Renal cortex interstitium (tissue), 11 donors: ENCODE measurements around the gene DLX2. TPM values are rescaled to one million over a fixed set of nuclear protein-coding genes. Genes with fewer than 3 reads are reported as not detected.

ENCODE experiments used
- DNase-seq, 11 donors: peaks; one replicate each; pipeline ENCODE4 v3.0.0-alpha.2; 2013; ENCODE audit warnings: low read depth in 9 of 11, low spot score in 4 of 11; ENCODE audit errors: extremely low read depth in 1 of 11
- polyA plus RNA-seq, 3 donors: library from polyadenylated mRNA; unstranded; fragments of 120-200 nt; gene quantifications; one replicate each; pipeline ENCODE4 v1.2.1, GENCODE V29; 2013; ENCODE audit not compliant: insufficient read length in 3 of 3

The DLX2 gene
- polyA plus RNA-seq, 3 donors = 0.08 to 0.17 TPM; not detected in 1

DNA sequence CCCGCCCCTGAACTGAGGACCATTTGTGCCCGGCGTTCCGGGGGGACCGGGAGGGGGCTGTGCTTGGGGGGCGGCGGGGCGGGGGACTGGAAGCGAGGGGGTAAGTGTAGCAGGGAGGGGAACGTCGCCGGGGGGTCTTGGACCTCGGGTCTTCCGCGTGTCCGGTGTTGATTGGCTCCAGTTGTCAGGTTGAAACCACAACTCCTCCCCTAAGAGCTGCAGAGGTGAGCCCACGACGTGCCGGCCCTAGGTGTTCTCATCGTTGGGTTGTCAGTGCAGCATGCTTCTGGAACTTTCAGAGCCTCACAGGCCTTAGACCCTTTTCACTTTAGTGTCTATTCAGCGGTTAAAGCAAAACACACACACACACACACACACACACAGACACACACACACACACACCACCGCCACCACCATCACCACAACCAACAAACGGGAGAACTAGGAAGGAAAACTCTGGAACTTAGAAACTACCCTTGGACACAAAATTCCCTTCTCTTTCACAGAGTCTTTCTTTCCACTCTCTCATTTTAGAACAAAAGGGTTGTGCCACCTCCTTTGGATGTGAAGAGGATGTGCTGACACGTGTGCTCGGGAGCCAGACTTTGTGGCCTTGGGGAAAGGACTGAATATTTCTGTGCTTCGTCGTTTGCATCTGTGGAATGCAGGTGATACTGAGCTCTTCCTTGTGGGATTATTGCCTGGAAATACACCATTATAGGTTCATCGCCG is 6.7 kb upstream of the DLX2 start:
- DNase-seq = no peak

DNA sequence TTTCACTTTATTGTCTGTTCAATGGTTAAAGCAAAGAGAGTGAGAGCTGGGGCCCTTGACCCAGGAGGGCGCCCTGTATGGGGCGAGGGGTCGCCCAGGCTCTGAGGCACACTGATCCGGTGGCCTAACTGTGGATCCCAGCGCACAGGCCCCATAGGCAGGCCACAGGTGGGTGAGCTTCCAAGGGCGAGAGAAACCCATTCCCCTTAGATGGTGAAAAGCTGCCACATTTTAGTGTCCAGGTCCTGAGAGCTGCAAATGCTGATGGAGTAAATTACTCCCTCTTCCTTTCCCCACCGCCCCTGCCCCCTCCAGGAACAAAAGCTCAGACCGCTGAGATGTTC is 5.9 kb upstream of the DLX2 start:
- DNase-seq = no peak

DNA sequence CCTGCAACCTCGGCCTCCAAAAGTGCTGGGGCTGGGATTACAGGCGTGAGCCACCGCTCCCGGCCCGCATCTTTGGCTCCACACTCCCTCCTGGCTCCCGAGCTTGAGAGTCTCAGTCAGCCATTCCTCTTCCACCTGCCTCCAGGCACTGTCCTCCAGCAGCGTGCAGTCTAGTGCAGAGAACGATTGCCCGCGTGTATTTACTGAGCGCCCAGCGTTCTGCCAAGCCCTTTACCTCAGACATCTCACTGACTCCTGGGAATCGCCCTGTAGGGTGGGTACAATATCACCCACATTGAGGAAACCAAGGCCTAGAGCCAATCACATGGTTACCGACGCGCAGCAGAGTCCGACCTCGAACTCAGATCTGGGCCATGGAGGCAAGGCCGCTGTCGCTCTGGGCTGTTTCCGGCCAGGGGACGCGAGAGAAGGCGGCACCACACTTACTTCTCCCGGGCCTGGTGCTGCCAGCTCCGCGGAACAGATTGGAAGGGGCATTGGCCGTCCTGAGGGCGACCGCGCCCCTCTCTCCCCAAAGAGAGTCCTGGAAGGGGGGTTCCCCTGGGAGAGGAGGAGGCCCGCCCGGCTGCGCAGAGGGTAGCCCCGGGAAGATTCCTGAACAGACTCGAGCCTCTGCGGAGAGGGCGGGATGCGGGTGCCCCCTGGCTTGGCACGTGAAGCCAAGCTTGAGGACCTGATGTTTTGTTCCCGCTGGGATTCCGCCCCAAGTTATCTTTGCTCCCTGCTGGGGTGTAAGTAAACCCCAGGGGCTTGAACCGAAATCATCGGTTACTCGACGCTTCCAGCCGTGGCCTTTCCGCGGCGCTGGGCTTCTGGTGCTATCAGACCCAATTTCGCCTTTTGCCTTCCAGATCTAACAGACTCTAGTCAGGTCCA is 5.2 kb upstream of the DLX2 start:
- DNase-seq = no peak

DNA sequence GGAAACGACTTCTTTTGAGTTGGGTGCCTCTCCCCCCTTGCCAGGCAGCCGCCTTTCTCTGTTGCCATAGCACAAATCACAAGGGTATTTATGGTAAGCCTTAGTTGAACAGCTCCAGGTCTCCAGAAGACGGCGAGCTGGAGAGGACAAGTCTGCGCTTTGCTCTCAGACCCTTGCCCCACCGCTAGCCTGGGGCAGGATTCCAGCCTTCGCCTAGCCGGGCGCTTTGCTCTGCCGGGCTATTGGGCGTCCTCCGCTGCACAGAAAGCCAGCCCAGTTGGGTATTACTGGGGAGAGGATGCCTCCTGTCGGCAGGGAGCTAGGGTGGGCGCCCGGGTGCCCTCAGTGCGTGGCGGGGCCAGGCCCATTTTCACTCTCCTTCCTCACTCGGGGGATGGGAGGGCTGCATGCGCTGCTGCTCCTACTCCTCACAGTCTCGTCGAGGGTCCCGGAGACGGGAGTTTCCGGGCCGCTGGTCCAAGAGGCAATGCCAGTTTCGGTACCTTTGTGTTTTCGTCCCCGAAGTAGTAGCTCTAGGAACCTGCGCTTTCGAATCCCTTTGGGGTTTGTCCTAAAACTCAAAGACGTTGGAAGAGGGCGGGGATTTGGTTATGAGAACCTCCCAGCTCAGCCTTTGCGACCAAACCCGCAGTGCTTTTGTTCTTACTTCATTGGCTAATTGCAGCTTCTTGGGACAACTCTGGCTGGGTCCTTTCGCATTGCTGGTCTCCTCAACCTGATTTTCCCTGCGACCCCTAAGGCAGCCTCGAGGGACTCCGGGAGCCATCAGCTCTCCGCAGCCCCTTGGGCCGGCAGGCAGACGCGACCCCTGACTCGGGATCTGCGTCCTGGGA is 3.6 kb upstream of the DLX2 start:
- DNase-seq = peak in 2 of 11 donors; percentile 15 to 19

DNA sequence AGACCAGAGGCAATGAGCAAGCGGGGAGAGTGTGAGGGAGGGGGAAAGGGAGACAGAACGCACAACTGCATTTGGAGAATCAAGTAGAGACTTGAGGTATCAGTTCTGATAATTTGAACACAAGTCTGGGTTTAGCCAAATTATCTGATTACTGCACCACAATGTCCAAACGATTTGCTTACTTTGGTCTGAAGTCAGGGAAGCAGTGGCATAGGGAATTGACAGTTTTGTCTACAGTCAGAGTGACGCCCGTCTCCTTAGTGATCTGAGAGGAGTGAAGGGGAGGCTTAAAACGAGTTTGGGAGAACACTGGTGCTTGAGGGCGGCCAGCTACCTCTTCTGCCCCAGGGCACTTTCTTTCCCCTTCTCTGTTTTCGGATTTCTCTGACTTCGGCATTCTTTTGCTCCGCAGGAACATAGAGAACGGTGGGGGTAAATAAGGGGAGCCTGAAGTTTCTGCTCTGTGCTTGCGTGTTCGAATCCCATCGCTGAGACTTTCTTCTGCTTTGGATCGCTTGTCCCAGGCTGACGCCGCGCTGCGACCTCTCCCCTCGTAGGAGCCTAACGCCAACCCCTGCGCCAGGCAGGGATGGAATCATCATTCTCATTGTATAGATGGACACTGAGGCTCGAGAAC is 2.9 kb upstream of the DLX2 start:
- no peak for DNase-seq

DNA sequence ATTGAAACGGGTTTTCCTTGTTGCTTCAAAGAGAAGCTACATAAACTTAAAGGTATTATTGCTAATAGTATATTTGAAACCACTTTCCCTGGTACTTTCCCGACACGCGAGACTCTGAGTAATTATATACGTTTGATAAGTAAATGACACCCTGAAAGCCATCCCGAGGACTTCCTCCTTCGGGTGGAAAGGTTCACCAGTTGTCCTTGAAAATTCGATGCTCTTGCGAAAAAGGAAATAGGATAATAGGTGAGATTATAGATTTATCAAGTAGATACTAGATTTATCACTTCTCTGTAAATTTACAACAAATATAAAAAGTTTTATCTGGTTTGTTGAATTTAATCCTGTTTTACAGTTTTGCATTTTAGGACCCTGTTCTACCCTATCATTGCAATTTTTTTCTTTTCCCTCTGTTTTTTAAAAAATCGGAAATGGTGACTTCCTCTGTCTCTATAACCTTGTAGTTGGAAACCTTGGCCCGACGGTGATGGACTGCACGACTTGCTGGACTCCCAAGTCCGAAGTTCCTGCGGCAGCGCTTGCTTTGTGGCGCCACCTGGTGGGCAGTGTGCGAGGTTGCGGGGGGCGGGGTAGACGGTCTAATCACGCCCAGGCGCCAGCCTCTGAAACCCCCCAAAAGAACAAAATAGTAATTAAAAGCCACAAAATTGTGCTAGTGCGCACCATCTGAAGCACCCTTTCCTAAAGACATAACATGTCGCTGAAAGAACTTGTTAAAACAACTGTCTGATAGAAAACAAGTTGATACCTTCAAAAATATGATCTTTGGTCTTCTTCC is 972 bp upstream of the DLX2 start:
- peak in 7 of 11 donors; percentile 76 to 82 (median 78) for DNase-seq

DNA sequence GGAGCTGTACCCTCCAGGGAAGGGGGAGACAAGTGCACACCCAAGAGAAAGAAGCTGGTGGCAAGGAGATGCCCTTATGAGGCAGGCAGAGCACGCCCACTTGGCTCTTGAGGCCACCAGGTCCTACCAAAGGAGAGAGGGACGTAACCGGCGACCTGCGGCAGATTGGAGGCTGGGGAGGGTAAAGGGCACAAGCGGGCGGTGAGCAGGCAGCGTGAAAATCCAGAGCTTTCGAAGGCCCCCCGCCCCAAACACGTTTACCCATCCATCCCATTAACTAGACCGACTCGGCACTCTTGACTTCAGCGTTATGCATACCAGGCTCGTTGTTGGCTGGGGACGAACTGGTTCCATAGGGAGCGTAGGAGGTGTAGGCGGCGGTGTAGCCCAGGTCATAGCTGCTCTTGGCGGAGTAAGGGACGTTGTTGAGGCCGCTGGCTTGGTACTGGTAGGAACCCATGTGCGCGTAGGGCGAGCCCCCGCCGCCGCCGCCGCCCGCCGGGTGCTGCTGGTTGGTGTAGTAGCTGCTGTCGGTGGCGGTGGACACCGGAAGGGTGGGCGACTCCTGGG is 794 bp downstream of the DLX2 start:
- DNase-seq = no peak

DNA sequence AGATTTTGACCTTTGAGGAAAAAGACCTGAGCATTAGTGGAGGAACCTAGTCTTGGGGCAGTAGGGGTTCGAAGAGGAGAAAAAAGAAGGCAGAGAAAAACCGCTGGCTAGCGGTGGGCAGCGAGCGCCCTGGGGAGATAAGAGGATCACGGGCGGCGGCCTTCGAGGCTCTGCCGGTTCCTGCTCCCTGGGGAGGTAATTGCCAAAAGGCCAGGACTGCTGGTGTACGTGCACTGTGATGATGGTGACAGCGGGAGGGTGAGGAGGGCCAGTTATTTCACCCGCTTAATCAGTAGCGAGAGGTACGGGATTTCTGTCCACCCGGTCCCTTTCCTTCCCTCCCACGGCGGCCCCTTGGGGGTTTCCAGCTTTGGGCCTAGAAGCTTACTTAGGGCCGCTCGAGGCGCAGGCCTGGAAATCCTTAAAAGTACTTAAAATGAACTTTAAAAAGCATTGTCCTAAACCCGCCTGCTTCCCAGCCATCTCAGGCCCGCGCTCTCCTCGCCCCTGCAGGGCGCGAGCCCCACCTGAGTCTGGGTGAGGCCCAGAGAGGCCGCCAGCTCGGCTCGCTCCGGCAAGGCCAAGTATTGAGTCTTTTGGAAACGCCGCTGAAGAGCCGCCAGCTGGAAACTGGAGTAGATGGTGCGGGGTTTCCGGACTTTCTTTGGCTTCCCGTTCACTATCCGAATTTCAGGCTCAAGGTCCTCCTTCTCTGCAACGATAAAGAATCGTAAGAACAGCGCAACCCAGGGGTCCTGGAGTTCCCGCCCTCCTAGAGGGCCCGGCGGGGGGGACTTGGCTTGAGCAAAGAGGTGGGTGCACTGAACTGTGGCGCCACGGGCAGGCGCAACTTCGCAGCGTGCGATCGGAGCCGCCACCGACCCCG is 1.5 kb downstream of the DLX2 start:
- DNase-seq = no peak

DNA sequence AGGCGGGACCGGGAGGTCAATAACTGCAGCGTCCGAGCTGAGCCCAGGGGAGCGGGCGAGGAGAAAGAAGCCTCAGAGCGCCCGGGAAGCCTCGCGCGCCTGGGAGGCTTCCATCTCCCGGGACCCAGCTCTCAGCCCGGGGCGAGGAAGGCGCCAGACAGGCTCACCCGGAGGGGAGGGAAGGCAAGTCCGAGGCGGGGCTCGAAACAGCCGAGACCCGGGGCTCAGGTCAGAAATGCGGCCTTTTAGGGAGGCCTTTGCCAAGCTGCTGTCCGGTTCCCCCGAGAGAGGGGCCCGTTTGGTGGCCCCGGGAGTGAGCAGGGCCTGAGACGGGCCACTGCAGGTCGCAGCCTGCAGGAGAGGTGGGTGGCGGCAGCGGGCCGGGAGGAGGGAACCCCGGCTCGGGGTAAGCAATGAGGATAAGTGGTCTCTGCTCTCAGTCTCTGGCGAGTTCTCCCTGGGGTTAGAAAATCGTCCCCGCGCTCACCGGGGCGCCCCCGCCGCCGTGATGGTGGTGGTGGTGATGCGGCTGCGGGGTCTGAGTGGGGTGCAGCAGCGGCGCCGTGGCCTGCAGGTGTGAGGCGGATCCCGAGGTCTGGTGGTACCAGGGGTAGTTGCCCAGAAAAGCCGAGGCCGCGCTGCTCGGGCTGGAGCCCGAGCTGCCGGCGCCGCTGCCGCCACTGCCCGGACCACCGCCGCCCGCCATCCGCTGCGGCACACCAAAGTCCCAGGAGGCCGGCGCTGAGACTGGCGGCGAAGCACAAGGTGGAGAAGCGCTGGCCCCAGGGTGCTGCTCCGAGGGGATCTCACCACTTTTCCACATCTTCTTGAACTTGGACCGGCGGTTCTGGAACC is 2.4 kb downstream of the DLX2 start:
- DNase-seq = no peak

DNA sequence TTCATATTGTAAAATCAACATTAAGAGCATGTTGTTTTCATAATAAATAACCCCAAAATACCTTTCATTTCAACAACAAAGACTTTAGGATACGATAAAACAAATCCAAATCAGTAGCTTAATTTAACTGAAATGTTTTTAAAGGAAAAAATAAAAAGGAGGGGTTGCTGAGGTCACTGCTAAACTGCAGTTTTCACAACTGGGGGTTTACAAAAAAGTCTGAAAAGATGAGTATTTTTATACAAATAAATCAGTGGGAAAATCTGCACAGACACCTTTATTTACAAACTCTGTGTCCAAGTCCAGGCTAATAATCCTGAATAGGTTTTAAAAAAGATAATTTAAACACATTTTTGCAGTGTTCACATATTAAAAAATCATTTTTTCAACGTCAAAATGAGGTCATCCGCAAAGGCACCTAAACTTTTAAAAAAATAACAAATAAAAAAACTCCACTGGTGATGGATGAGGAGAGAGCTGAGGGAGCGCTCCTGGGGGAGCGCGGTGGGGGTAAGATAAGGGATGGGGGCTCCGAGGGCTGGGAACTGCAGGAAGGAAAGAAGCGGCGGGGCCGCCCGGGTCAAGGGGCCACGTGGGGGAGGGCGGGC is 3.1 kb downstream of the DLX2 start:
- DNase-seq = no peak

DNA sequence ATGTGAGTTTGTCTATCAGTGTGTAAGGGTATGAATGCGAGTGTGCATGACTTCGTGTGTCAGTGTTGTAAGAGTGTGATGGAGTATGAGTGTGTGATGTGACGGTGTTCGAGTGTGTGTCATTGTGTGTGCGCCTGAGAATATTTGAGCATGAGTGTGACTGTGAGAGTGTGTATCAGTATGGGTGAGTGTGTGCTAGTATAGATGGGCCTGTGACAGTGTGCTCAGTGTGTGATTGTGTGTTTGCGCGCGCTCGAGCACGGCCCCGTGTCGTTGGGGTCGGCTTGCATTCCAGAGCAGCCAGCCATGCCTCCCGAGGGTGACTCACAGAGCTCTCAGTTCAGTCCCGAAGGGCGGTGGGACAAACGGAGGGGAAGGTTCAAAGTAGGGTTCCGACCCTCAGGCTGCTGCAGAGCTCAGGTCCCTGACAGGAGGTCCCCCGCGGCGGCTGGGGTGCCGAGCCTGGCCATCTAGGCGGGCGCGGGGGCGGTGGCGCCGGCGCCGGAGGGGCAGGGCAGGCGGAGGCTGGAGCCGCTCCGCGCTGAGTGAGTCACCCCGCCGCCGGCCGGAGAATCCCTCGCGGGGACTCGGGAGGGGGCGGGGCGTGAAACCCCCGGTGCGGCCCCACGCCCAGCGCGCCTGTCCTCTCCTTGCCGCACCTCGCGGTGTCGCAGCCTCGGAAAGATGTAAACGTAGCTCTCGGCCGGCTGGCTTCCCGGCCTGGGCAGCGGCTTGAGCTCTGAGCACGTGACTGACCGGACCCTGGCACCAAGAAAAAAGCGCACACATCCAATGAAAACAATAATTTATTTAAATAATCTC is 3.8 kb downstream of the DLX2 start:
- DNase-seq = no peak

DNA sequence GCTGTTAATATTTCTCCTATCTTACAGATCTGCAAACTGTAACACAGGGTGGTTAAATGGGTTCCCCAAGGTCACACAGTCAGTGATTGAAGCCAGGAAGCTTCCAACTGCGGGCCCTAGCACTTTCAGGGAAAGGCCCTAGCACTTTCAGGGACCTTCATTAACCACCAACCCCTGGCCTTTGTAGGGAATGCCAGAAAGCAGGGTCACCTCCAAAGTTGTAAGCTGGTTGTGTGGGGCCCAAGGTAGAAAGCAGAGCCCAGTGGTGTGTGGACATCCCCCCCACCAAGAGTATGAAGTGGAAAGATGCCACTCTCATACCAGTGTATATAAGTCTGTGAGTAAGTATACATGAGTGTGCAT is 4.4 kb downstream of the DLX2 start:
- no peak for DNase-seq

DNA sequence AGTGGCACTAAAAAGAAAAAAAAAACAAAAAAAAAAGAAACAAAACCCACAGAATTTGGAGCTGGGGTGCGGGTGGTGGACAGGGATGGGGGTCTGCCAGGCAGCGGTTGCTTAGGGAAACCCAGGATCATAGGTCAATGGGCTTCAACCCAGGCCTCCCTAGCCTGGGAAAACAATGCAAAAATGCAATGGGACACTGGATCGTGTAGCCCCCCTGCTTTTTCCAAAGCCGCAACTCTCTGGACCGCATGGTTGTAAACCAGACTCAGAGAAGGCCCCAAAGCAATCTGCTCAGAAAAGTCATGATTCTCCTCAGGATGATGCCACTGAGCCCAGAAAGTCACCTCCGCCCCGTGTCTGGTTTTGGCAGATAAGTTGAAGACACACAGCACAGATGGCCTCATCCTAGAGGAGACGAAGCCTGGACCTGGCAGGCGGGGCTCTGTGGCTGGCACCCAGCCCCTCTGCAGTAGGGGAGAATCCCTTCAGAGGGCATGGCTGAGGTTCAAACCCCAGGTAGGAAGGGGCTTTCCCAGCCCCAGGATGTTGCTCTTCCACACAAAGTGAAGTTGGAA is 5.1 kb downstream of the DLX2 start:
- DNase-seq = no peak

DNA sequence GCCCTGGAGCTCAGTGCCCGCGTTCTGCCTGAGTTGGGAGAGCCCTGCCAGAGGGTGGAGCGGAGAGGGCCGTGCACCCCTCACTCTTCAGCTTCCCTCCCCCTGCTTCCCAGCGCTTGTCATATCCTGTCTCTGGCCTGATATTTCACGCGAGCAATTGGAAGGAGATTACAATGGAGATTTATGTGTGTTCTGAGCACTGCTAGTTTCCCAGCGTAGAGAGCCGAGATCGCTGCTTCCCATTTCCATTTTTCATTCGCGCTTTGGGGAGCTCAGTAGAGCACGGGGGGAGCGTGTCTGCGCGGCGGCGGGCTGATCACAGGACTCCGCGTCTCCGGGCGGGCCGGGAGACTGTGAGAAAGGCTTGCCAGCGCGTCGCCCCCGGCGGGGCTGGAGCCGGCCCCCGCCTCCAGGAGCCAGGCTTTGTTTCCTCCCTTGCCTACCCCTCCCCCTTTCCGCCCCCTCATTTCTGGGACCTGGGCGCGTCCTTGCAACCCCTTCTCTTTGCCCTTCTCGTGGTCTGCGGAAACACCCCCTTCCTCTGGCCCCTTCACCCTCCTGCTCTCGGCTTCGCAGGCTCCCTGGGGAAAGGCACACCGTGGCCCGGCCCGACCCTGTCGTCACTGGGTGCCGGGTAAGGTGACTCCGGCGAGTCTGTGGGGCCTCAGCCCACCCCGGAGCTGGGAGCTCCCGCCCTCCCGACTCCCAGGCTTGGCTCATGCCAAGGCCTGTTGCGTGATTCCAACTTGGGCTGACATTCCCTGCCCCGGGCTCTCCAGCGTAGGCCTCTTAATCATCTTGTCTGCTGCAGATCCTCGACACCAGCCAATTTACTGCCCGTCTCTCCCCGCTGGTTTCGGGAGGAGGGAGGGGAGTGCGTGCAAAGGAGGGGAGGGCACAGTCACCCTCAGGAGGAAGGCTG is 5.8 kb downstream of the DLX2 start:
- DNase-seq = no peak
